Measurements from ENCODE around the gene NSUN6.
"Not testable (repeated sequence)": the region's sequence is repeated elsewhere in the genome, so short reads cannot be mapped to it uniquely, and the experiment has no call there.

The NSUN6 gene

DNA sequence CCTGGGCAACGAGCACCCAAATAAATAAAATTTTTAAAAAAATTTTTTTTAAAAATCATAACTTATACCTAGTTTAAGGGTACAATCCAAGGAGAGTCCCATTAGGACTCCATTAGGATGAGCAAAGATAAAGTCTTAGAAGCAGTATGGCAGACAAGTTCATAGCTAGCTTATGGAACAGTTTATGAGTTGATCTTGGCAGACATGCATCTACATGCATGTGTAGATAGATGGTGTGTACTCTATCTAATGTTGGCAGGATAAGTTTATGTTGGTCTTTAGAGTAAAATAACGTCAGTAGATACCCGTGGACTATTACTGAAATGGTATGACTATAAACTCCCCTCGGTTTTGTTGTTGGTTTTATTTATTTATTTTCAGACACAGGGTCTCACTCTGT, 40.2 kb downstream of the NSUN6 start:
- Histone ChIP-seq H3K36me3 (ENCODE audit: control insufficient read depth, insufficient read depth, low read length) (no peaks in the 10 kb centered on the region), H3K27me3 (ENCODE audit: control insufficient read depth, insufficient read depth, low read length, poor library complexity, severe bottlenecking) (no peaks in the 10 kb centered on the region), H3K4me3 (ENCODE audit: insufficient read depth, low read depth, low read length) (no peak overlapping the region), H3K9me3 (ENCODE audit: control insufficient read depth, low read length) (no peaks in the 10 kb centered on the region), H3K4me1 (ENCODE audit: control insufficient read depth, insufficient read depth, low read length) (no peaks in the 10 kb centered on the region), H3K27ac (ENCODE audit: insufficient read depth, low read depth, low read length, poor library complexity, severe bottlenecking) (no peak overlapping the region)
- 94 to 96% methylated on average over 3 of the region's 4 CpGs for WGBS, 2 experiments

DNA sequence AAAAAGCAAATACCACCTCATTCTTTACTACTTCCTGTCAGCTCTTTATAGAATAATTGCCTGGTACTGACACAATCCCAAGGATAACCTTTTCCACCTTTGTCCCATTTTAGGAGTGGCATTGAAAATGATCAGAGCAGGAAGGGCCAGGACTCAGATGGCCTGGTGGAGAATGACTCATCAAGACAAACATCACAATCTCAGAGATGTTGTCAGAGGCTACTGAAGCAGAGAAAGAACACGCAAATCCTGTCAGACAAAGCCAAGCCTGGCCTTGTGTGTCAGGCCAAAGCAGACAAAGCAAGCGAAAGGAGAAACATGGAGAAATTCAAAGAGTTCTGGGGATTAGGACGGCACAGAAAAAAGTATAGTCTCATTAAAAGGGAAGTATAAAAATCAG, 40.9 kb downstream of the NSUN6 start:
- 90 to 94% methylated on average over 3 of the region's 3 CpGs for WGBS, 2 experiments
- no peaks in the 10 kb centered on the region for H3K9me3 ChIP-seq (ENCODE audit: control insufficient read depth, low read length)
- H3K27me3 ChIP-seq (ENCODE audit: control insufficient read depth, insufficient read depth, low read length, poor library complexity, severe bottlenecking): no peaks in the 10 kb centered on the region
- H3K36me3 ChIP-seq (ENCODE audit: control insufficient read depth, insufficient read depth, low read length): no peaks in the 10 kb centered on the region
- H3K4me1 ChIP-seq (ENCODE audit: control insufficient read depth, insufficient read depth, low read length): no peaks in the 10 kb centered on the region
- H3K27ac ChIP-seq (ENCODE audit: insufficient read depth, low read depth, low read length, poor library complexity, severe bottlenecking): no peak overlapping the region
- no peak overlapping the region for H3K4me3 ChIP-seq (ENCODE audit: insufficient read depth, low read depth, low read length)

DNA sequence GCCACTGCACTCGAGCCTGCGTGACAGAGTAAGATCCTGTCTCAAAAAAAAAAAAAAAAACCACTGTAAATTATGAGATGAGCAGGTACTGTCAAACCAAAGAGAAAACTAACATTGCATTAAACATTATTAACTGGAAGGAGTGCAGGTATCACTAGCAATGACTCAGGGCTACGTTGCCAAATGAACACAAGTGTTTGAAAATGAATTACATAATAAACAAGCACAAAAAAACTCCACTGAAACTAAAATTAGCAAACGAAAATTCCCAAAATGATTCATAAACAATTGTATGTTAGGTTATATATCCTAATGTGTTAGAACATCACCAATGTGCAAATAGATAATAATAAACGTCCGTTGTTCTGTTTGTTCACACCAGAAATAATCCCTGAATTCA, 42.8 kb downstream of the NSUN6 start:
- Histone ChIP-seq H3K27ac (ENCODE audit: insufficient read depth, low read depth, low read length, poor library complexity, severe bottlenecking) (no peak overlapping the region), H3K4me1 (ENCODE audit: control insufficient read depth, insufficient read depth, low read length) (no peaks in the 10 kb centered on the region), H3K36me3 (ENCODE audit: control insufficient read depth, insufficient read depth, low read length) (no peaks in the 10 kb centered on the region), H3K27me3 (ENCODE audit: control insufficient read depth, insufficient read depth, low read length, poor library complexity, severe bottlenecking) (no peaks in the 10 kb centered on the region), H3K4me3 (ENCODE audit: insufficient read depth, low read depth, low read length) (no peak overlapping the region), H3K9me3 (ENCODE audit: control insufficient read depth, low read length) (no peaks in the 10 kb centered on the region)
- 92 to 100% methylated on average over 3 to 5 of the region's 6 CpGs for WGBS, 2 experiments

DNA sequence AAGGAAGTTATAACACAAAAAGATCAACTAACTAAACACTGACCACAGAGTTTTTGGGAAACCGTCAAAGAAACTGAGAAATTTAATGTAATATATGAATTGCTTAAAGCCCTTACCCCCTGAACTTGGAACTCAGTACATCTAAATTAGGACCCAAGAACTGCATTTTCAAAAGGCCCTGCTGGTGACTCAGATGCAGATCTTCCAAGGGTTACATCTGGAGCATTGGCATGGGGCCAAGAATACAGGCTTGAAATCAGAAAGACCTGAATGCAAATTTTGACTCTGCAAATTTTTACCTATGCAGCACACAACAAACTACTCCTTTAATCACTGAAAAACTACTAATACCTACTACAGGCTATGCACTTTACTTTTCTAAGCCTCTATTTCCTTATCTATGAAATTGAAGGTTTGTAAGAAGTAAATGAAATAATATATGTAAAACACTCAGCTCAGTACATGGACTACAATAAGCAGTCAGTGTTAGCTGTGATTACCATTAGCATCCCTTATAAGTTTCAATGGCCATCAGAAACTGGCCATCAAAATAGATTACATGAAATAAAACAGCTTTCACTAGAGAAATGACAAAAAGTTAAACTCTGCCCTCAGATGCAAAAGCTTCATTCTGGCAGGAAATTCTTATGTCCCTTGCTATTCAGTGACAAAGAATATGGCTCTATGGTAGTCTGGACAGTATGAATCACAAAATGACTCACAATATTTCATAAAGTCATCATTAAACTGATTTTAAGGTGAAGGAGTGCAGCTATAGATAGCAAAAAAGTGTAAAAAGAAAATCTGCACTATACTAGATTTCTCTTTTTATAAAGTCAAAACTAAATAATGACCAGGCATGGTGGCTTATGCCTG, 43.6 kb downstream of the NSUN6 start:
- H3K36me3 ChIP-seq (ENCODE audit: control insufficient read depth, insufficient read depth, low read length): no peaks in the 10 kb centered on the region

DNA sequence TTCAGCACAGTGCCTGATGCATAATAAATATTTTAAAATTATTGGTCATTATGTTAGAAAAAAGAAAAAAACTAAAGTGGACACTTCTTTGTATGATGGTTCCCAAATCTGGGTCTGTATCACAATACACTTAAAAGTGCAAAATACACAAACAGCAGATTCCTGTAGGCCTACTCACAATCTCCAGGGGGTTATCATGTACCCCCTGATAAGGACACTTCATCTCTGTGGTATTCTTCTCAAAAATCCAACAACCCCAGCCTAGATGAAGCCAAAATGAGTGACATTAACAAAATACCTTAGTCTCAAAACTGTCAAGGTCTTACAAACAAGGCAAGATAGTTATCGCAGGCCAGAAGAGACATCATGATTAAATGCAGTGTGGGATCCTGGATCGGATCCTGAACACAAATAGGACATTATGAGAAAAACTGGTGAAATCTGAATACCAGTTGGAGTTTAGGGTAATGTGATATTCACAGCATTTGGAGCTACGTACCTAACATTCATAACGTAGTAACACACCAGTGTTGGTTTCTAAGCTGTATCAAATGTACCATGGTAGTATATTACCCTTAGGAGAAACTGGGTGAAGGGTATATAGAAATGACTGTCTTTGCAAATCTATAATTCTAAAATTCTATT, 45.2 kb downstream of the NSUN6 start:
- H3K4me1 ChIP-seq (ENCODE audit: control insufficient read depth, insufficient read depth, low read length): no peaks in the 10 kb centered on the region
- H3K36me3 ChIP-seq (ENCODE audit: control insufficient read depth, insufficient read depth, low read length): no peaks in the 10 kb centered on the region
- no peak overlapping the region for H3K4me3 ChIP-seq (ENCODE audit: insufficient read depth, low read depth, low read length)
- no peak overlapping the region for H3K27ac ChIP-seq (ENCODE audit: insufficient read depth, low read depth, low read length, poor library complexity, severe bottlenecking)
- H3K27me3 ChIP-seq (ENCODE audit: control insufficient read depth, insufficient read depth, low read length, poor library complexity, severe bottlenecking): no peaks in the 10 kb centered on the region
- H3K9me3 ChIP-seq (ENCODE audit: control insufficient read depth, low read length): no peaks in the 10 kb centered on the region
- WGBS, 2 experiments: 96% methylated on average over 4 of the region's 4 CpGs

More for the DNA sequence above, 43.6 kb downstream of the NSUN6 start:
- H3K4me3 ChIP-seq (ENCODE audit: insufficient read depth, low read depth, low read length): no peak overlapping the region
- no peak overlapping the region for H3K27ac ChIP-seq (ENCODE audit: insufficient read depth, low read depth, low read length, poor library complexity, severe bottlenecking)
- H3K27me3 ChIP-seq (ENCODE audit: control insufficient read depth, insufficient read depth, low read length, poor library complexity, severe bottlenecking): no peaks in the 10 kb centered on the region
- no CpG with 5 or more reads among the region's 1 CpG for WGBS, 2 experiments
- H3K9me3 ChIP-seq (ENCODE audit: control insufficient read depth, low read length): no peaks in the 10 kb centered on the region
- no peaks in the 10 kb centered on the region for H3K4me1 ChIP-seq (ENCODE audit: control insufficient read depth, insufficient read depth, low read length)

DNA sequence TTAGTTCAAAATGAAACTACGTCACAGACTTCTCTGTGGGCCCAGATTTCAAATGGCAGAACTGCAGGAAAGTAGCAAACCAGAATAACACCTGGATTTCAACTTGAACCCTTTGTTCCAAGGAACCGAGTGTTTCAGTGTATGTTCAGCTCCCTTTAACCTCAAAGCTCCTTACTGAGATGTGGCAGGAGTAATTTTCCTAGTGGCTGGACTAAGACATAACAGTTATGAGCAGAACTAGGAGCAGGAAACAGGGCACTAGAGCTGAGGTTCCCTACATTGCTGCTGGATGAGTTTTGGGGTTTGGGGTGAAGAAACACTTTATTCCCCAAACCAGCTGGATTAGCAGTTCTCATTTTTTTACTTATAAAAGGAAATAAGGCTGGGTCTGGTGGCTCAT, 50.1 kb downstream of the NSUN6 start:
- Histone ChIP-seq H3K4me3 (ENCODE audit: insufficient read depth, low read depth, low read length) (no peak overlapping the region), H3K36me3 (ENCODE audit: control insufficient read depth, insufficient read depth, low read length) (no peaks in the 10 kb centered on the region), H3K9me3 (ENCODE audit: control insufficient read depth, low read length) (no peaks in the 10 kb centered on the region), H3K27ac (ENCODE audit: insufficient read depth, low read depth, low read length, poor library complexity, severe bottlenecking) (no peak overlapping the region), H3K27me3 (ENCODE audit: control insufficient read depth, insufficient read depth, low read length, poor library complexity, severe bottlenecking) (no peaks in the 10 kb centered on the region), H3K4me1 (ENCODE audit: control insufficient read depth, insufficient read depth, low read length) (no peaks in the 10 kb centered on the region)
- 93 to 95% methylated on average over 2 of the region's 2 CpGs for WGBS, 2 experiments

DNA sequence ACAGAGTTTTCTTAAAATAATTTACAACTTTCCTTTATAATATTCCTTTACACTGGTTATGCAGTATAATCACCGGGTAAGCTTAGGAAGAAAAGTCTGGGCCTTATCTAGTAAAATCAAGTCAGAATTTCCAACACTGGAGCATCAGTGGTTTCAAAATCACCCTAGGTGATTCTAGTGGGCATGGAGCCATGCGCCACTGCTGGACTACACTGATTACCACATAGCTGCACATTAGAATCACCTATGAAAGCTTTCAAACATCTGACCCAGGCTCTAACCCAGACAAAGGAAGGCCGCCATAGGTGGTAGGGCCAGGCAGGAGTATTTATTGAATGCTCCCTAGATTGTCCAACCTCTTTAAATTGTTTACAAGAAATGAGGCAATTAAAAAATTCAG, 52.0 kb downstream of the NSUN6 start:
- Histone ChIP-seq H3K9me3 (ENCODE audit: control insufficient read depth, low read length) (no peaks in the 10 kb centered on the region), H3K4me1 (ENCODE audit: control insufficient read depth, insufficient read depth, low read length) (no peaks in the 10 kb centered on the region), H3K36me3 (ENCODE audit: control insufficient read depth, insufficient read depth, low read length) (no peaks in the 10 kb centered on the region), H3K27ac (ENCODE audit: insufficient read depth, low read depth, low read length, poor library complexity, severe bottlenecking) (no peak overlapping the region), H3K27me3 (ENCODE audit: control insufficient read depth, insufficient read depth, low read length, poor library complexity, severe bottlenecking) (no peaks in the 10 kb centered on the region), H3K4me3 (ENCODE audit: insufficient read depth, low read depth, low read length) (no peak overlapping the region)
- WGBS, 2 experiments: 93 to 94% methylated on average over 3 of the region's 3 CpGs

DNA sequence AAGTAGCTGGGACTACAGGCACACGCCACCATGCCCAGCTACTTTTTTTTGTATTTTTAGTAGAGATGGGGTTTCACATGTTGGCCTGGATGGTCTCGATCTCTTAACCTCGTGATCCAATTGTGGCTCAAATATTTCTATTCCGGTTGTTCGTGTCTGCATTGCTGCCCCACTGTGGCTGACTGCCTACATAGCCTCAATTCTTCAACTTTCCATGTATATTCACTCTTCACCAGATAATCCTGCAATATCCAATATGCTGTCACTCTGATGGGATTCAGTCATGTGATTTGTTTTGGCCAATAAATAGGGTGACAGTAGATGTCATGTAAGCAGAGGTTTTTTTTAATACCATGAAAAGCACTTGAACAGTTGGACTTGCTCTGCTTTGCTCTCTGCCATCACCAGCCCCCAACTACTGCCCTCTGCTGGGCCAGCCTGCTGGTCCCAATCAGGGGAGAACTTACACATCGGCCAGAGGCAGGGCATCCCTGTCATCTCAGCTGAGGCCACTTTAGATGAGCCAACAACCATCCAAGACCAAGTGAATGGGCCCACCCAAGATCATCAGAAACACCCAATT, 56.7 kb downstream of the NSUN6 start:
- H3K27ac ChIP-seq (ENCODE audit: insufficient read depth, low read depth, low read length, poor library complexity, severe bottlenecking): no peak overlapping the region

DNA sequence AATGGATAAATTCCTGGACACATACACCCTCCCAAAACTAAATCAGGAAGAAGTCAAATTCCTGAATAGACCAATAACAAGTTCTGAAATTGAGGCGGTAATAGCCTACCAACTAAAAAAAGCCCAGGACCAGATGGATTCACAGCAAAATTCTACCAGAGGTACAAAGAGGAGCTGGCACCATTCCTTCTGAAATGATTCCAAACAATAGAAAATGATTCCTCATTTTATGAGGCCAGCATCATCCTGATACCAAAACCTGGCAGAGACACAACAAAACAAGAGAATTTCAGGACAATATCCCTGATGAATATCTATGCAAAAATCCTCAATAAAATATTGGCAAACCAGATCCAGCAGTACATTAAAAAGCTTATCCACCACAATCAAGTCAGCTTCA, 60.2 kb downstream of the NSUN6 start:
- H3K9me3 ChIP-seq (ENCODE audit: control insufficient read depth, low read length); H3K36me3 ChIP-seq (ENCODE audit: control insufficient read depth, insufficient read depth, low read length); H3K27ac ChIP-seq (ENCODE audit: insufficient read depth, low read depth, low read length, poor library complexity, severe bottlenecking); H3K27me3 ChIP-seq (ENCODE audit: control insufficient read depth, insufficient read depth, low read length, poor library complexity, severe bottlenecking); H3K4me3 ChIP-seq (ENCODE audit: insufficient read depth, low read depth, low read length); H3K4me1 ChIP-seq (ENCODE audit: control insufficient read depth, insufficient read depth, low read length): not testable (repeated sequence)
- WGBS, 2 experiments: 87 to 95% methylated on average over 1 of the region's 1 CpG

More for the DNA sequence above, 56.7 kb downstream of the NSUN6 start:
- Histone ChIP-seq H3K27me3 (ENCODE audit: control insufficient read depth, insufficient read depth, low read length, poor library complexity, severe bottlenecking) (no peaks in the 10 kb centered on the region), H3K36me3 (ENCODE audit: control insufficient read depth, insufficient read depth, low read length) (no peaks in the 10 kb centered on the region), H3K9me3 (ENCODE audit: control insufficient read depth, low read length) (no peaks in the 10 kb centered on the region), H3K4me1 (ENCODE audit: control insufficient read depth, insufficient read depth, low read length) (no peaks in the 10 kb centered on the region), H3K4me3 (ENCODE audit: insufficient read depth, low read depth, low read length) (no peak overlapping the region)
- WGBS, 2 experiments: 83 to 86% methylated on average over 6 of the region's 6 CpGs

- H3K36me3 ChIP-seq (ENCODE audit: control insufficient read depth, insufficient read depth, low read length); H3K27ac ChIP-seq (ENCODE audit: insufficient read depth, low read depth, low read length, poor library complexity, severe bottlenecking); H3K4me3 ChIP-seq (ENCODE audit: insufficient read depth, low read depth, low read length); H3K9me3 ChIP-seq (ENCODE audit: control insufficient read depth, low read length); H3K4me1 ChIP-seq (ENCODE audit: control insufficient read depth, insufficient read depth, low read length); H3K27me3 ChIP-seq (ENCODE audit: control insufficient read depth, insufficient read depth, low read length, poor library complexity, severe bottlenecking): not testable (repeated sequence)
- 92 to 94% methylated on average over 10 of the region's 10 CpGs for WGBS, 2 experiments
Observed at GRCh38 chr10:18586637-18587036, 64.8 kb downstream of the NSUN6 start.

Measured in ectodermal cell (in vitro differentiated cells).